Neuronal stem cell (in vitro differentiated cells): Measurements from ENCODE around the gene TAOK1.
"Not testable (repeated sequence)": the region's sequence is repeated elsewhere in the genome, so short reads cannot be mapped to it uniquely, and the experiment has no call there.

ENCODE experiments used
- DNase-seq: peaks from one replicate; pipeline ENCODE4 v3.0.0-alpha.2; 2013; ENCODE audit warnings: low spot score
- H2AFZ ChIP-seq: one replicate; pipeline ENCODE4 v1.6.1; 2013; ENCODE audit warnings: mild to moderate bottlenecking, low read length, inconsistent platforms
- H2AK5ac ChIP-seq: 2 replicates; pipeline ENCODE4 v1.6.1; 2013; ENCODE audit warnings: low read depth, mild to moderate bottlenecking, inconsistent platforms, low read length, moderate library complexity, mixed read lengths
- H2BK120ac ChIP-seq: 2 replicates; pipeline ENCODE4 v1.6.1; 2013; ENCODE audit warnings: low read depth, mild to moderate bottlenecking, inconsistent platforms, low read length, moderate library complexity, mixed read lengths
- H2BK12ac ChIP-seq: one replicate; pipeline ENCODE4 v1.6.1; 2013; ENCODE audit warnings: low read length, inconsistent platforms
- H2BK15ac ChIP-seq: 2 replicates; pipeline ENCODE4 v1.6.1; 2013; ENCODE audit warnings: mild to moderate bottlenecking, low read length, inconsistent platforms, mixed read lengths
- H2BK5ac ChIP-seq: one replicate; pipeline ENCODE4 v1.6.1; 2013; ENCODE audit warnings: inconsistent platforms, mild to moderate bottlenecking, low read length, moderate library complexity
- H3K14ac ChIP-seq: one replicate; pipeline ENCODE4 v1.6.1; 2013; ENCODE audit warnings: low read length, inconsistent platforms
- H3K18ac ChIP-seq: 2 replicates; pipeline ENCODE4 v1.6.1; 2013; ENCODE audit warnings: low read length, inconsistent platforms
- H3K23ac ChIP-seq: 2 replicates; pipeline ENCODE4 v1.6.1; 2013; ENCODE audit warnings: low read depth, mild to moderate bottlenecking, mixed read lengths, low read length, inconsistent platforms; ENCODE audit not compliant: poor library complexity
- H3K27ac ChIP-seq: replicated peaks from 3 replicates; pipeline ENCODE4 v1.5.1; 2013; ENCODE audit warnings: low read length, inconsistent platforms
- H3K27me3 ChIP-seq, 3 experiments: 2 replicates each; pipeline ENCODE4 v1.6.1; 2013; ENCODE audit warnings: low read length in 3 of 3, mild to moderate bottlenecking in 2 of 3, inconsistent platforms in 1 of 3, low read depth in 1 of 3, mixed read lengths in 1 of 3, moderate library complexity in 1 of 3; ENCODE audit not compliant: control insufficient read depth in 3 of 3, insufficient read depth in 3 of 3
- H3K36me3 ChIP-seq, 2 donors: replicated peaks in 1 of 2; 2 replicates each; pipeline ENCODE4 v1.6.1; 2013; ENCODE audit warnings: low read length in 2 of 2; ENCODE audit not compliant: control insufficient read depth in 2 of 2, insufficient read depth in 2 of 2
- H3K4ac ChIP-seq: 2 replicates; pipeline ENCODE4 v1.6.1; 2013; ENCODE audit warnings: inconsistent platforms, mild to moderate bottlenecking, low read length, moderate library complexity
- H3K4me1 ChIP-seq, 2 donors: 1 replicate in 1 of 2; 2 replicates in 1 of 2; pipeline ENCODE4 v1.6.1; 2013; ENCODE audit warnings: low read length in 2 of 2, low read depth in 1 of 2; ENCODE audit not compliant: control insufficient read depth in 2 of 2, insufficient read depth in 1 of 2
- H3K4me2 ChIP-seq: one replicate; pipeline ENCODE4 v1.6.1; 2013; ENCODE audit warnings: mild to moderate bottlenecking, low read length, inconsistent platforms; ENCODE audit not compliant: insufficient read depth, poor library complexity, severe bottlenecking
- H3K4me3 ChIP-seq, 2 donors: 2 replicates each; pipeline ENCODE4 v1.5.1; 2013; ENCODE audit warnings: low read length in 2 of 2, mild to moderate bottlenecking in 2 of 2, inconsistent platforms in 1 of 2, moderate library complexity in 1 of 2
- H3K79me1 ChIP-seq: one replicate; pipeline ENCODE4 v1.6.1; 2013; ENCODE audit warnings: low read depth, mild to moderate bottlenecking, inconsistent platforms, low read length, moderate library complexity
- H3K9ac ChIP-seq: one replicate; pipeline ENCODE4 v1.6.1; 2013; ENCODE audit warnings: mild to moderate bottlenecking, low read depth, low read length, inconsistent platforms; ENCODE audit not compliant: poor library complexity
- H3K9me3 ChIP-seq, 2 donors: replicated peaks in 1 of 2; 2 replicates each; pipeline versions ENCODE3 to v1.6.1; 2013; ENCODE audit warnings: low read length in 2 of 2, mild to moderate bottlenecking in 2 of 2, inconsistent platforms in 1 of 2, low read depth in 1 of 2, mixed read lengths in 1 of 2, moderate library complexity in 1 of 2; ENCODE audit not compliant: control insufficient read depth in 2 of 2, insufficient read depth in 1 of 2
- H4K8ac ChIP-seq: one replicate; pipeline ENCODE4 v1.6.1; 2013; ENCODE audit warnings: low read depth, mild to moderate bottlenecking, inconsistent platforms, low read length, moderate library complexity
- H4K91ac ChIP-seq: one replicate; pipeline ENCODE4 v1.6.1; 2013; ENCODE audit warnings: low read length, low read depth, mild to moderate bottlenecking, inconsistent platforms; ENCODE audit not compliant: poor library complexity
- WGBS, 2 donors: extraction: QIAGEN DNeasy Blood & Tissue Kit; methylation state at CpG; one replicate each; pipeline ENCODE4 v1.1.7; 2013; ENCODE audit warnings: missing lambda C conversion rate in 2 of 2, mixed read lengths in 1 of 2; ENCODE audit not compliant: insufficient read length in 2 of 2, insufficient replicate concordance in 1 of 2; ENCODE audit errors: extremely low coverage in 2 of 2; 5-methylcytosine and 5-hydroxymethylcytosine counted together

Gene TAOK1

GRCh38 chr17:29345066-29345465 lies 45.1 kb upstream of the TAOK1 start:
- Histone ChIP-seq H3K27ac (no peak overlapping the region), H3K27me3 (no peaks in the 10 kb centered on the region), H3K79me1 (no peaks in the 10 kb centered on the region), H3K4me2 (no peak overlapping the region), H3K9me3 (no peaks in the 10 kb centered on the region), H2BK12ac (no peak overlapping the region), H2AFZ (no peak overlapping the region), H4K91ac (no peak overlapping the region), H3K36me3 (no peaks in the 10 kb centered on the region), H4K8ac (no peak overlapping the region), H3K4me1 (no peaks in the 10 kb centered on the region), H3K18ac (no peak overlapping the region), H3K4ac (no peak overlapping the region), H2BK15ac (no peak overlapping the region), H2BK120ac (no peak overlapping the region), H3K4me3 (no peak overlapping the region), H3K14ac (no peak overlapping the region), H2AK5ac (no peak overlapping the region), H3K9ac (no peak overlapping the region), H3K23ac (no peak overlapping the region), H2BK5ac (no peak overlapping the region)
- WGBS, 2 donors: no CpG with 5 or more reads among the region's 3 CpGs
- DNase-seq: no peak

DNA sequence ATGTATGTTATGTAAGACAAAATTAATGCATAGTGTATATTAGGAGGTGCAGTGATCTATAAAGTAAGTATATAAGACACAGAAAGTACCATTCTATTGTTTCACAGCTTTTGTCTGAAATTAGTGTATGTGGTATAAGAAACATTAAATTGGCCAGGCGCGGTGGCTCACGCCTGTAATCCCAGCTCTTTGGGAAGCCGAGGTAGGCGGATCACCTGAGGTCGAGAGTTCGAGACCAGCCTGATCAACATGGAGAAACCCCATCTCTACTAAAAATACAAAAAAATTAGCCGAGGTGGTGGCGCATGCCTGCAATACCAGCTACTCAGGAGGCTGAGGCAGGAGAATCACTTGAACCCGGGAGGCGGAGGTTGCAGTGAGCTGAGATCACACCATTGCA lies 44.7 kb upstream of the TAOK1 start:
- DNase-seq, H3K14ac ChIP-seq, H3K18ac ChIP-seq, H4K8ac ChIP-seq, H2AFZ ChIP-seq, H3K4ac ChIP-seq, H3K9me3 ChIP-seq, H2BK5ac ChIP-seq, H3K9ac ChIP-seq, H3K27ac ChIP-seq, H3K4me3 ChIP-seq, H3K4me1 ChIP-seq, H2BK15ac ChIP-seq, H2BK120ac ChIP-seq, H4K91ac ChIP-seq, H3K79me1 ChIP-seq, H2BK12ac ChIP-seq, H3K4me2 ChIP-seq, H2AK5ac ChIP-seq, H3K27me3 ChIP-seq, H3K36me3 ChIP-seq, H3K23ac ChIP-seq: not testable (repeated sequence)
- no CpG with 5 or more reads among the region's 11 CpGs for WGBS, 2 donors

GRCh38 chr17:29346462-29346861 lies 43.7 kb upstream of the TAOK1 start:
- Histone ChIP-seq H3K9ac (no peak overlapping the region), H3K27me3 (no peaks in the 10 kb centered on the region), H3K4me3 (no peak overlapping the region), H3K4me1 (no peaks in the 10 kb centered on the region), H3K36me3 (no peaks in the 10 kb centered on the region), H3K79me1 (no peaks in the 10 kb centered on the region), H3K27ac (no peak overlapping the region), H4K8ac (no peak overlapping the region), H2BK12ac (no peak overlapping the region), H4K91ac (no peak overlapping the region), H3K14ac (no peak overlapping the region), H3K4ac (no peak overlapping the region), H3K23ac (no peak overlapping the region), H2BK5ac (no peak overlapping the region), H2AFZ (no peak overlapping the region), H2BK15ac (no peak overlapping the region), H3K4me2 (no peak overlapping the region), H3K9me3 (no peaks in the 10 kb centered on the region), H3K18ac (no peak overlapping the region), H2BK120ac (no peak overlapping the region), H2AK5ac (no peak overlapping the region)
- no peak for DNase-seq
- WGBS, 2 donors: no CpG with 5 or more reads among the region's 6 CpGs

DNA sequence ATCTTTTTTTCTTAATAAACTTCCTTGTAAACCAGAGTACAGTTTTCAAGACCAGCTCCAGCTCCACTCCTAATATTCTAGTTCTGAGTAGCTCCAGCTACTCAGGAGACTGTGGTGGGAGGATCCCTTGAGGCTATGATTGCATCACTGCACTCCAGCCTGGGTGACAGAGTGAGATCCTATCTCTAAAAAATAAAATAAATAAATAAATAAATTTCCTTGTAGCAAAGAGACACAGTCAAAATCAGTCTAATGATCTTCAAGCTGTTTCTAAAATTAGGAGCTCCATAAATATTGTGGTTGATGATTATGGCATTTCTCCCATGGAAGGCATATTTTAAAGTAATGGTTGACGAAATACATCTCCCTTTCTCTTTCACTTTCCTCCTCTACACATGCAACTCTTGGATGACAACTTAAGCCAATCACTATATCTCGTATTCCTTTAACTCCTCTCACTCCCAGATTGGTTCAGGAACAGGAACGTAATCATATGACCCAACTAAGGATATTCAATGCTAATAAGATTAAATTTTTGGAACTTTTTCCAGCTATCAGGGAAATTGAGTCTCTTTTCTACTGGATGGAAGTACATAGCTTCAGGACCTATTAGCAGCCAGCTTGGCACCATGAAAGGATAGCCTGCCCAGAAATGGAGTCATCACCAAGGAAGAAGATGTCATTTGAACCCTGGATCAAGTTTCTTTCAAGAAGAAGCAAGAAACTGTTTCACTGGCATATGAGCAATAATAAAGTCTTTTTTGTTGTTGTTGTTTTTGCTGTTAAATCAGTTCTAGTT lies 42.1 kb upstream of the TAOK1 start:
- no peak overlapping the region for H3K18ac ChIP-seq
- H3K14ac ChIP-seq: no peak overlapping the region
- H3K36me3 ChIP-seq: no peaks in the 10 kb centered on the region

More for the DNA sequence above, 42.1 kb upstream of the TAOK1 start:
- no peak overlapping the region for H4K8ac ChIP-seq
- H3K9me3 ChIP-seq: no peaks in the 10 kb centered on the region
- H4K91ac ChIP-seq: no peak overlapping the region
- no peak overlapping the region for H3K4me2 ChIP-seq
- no peaks in the 10 kb centered on the region for H3K79me1 ChIP-seq
- no peak overlapping the region for H2AFZ ChIP-seq
- no peak overlapping the region for H2BK5ac ChIP-seq
- no peak overlapping the region for H3K4me3 ChIP-seq
- no peak overlapping the region for H2BK12ac ChIP-seq
- no peak overlapping the region for H3K9ac ChIP-seq
- no peak for DNase-seq
- no peak overlapping the region for H2AK5ac ChIP-seq
- no peak overlapping the region for H3K27ac ChIP-seq
- H3K4ac ChIP-seq: no peak overlapping the region
- WGBS, 2 donors: no CpG with 5 or more reads among the region's 3 CpGs
- H3K23ac ChIP-seq: no peak overlapping the region
- H2BK15ac ChIP-seq: no peak overlapping the region
- H2BK120ac ChIP-seq: no peak overlapping the region
- H3K4me1 ChIP-seq: no peaks in the 10 kb centered on the region
- H3K27me3 ChIP-seq: no peaks in the 10 kb centered on the region
